NCI-H2171 (cell line): ENCODE measurements around the gene FCGR1A.
"Not testable (repeated sequence)": the region's sequence is repeated elsewhere in the genome, so short reads cannot be mapped to it uniquely, and the experiment has no call there.

Experiments
- DNase-seq: peaks from one replicate; lab custom pipeline; 2025; lab: John Stamatoyannopoulos, UW

FCGR1A gene

GRCh38 chr1:149782600-149782999, at the start of gene FCGR1A:
TSS of gene FCGR1A (plus strand) at chr1:149782694. CDS start at chr1:149782744, 50 bp downstream.
- not testable (repeated sequence) for DNase-seq

- not testable (repeated sequence) for DNase-seq
Observed at GRCh38 chr1:149732781-149733180, 49.7 kb upstream of the FCGR1A start.

GRCh38 chr1:149734692-149735091, 47.8 kb upstream of the FCGR1A start:
- DNase-seq, result not testable (repeated sequence)

GRCh38 chr1:149740148-149740581, 42.3 kb upstream of the FCGR1A start:
- DNase-seq, result not testable (repeated sequence)

- not testable (repeated sequence) for DNase-seq
Observed at GRCh38 chr1:149740590-149741230, 41.8 kb upstream of the FCGR1A start.

GRCh38 chr1:149741914-149742313, 40.6 kb upstream of the FCGR1A start:
- DNase-seq, result not testable (repeated sequence)

- DNase-seq, result not testable (repeated sequence)
Observed at GRCh38 chr1:149746463-149747356, 35.8 kb upstream of the FCGR1A start.

GRCh38 chr1:149747359-149748143, 34.9 kb upstream of the FCGR1A start:
- DNase-seq, result not testable (repeated sequence)

- not testable (repeated sequence) for DNase-seq
Observed at GRCh38 chr1:149748144-149748500, 34.4 kb upstream of the FCGR1A start.

GRCh38 chr1:149750562-149750961, 31.9 kb upstream of the FCGR1A start:
- DNase-seq, result not testable (repeated sequence)

- DNase-seq, result not testable (repeated sequence)
Observed at GRCh38 chr1:149752186-149752585, 30.3 kb upstream of the FCGR1A start.

- DNase-seq, result not testable (repeated sequence)
Observed at GRCh38 chr1:149753466-149753865, 29.0 kb upstream of the FCGR1A start.

GRCh38 chr1:149755294-149755693, 27.2 kb upstream of the FCGR1A start:
- DNase-seq, result not testable (repeated sequence)

GRCh38 chr1:149762294-149762693, 20.2 kb upstream of the FCGR1A start:
- not testable (repeated sequence) for DNase-seq

GRCh38 chr1:149764087-149764800, 18.2 kb upstream of the FCGR1A start:
- DNase-seq, result not testable (repeated sequence)

GRCh38 chr1:149766241-149766640, 16.3 kb upstream of the FCGR1A start:
- not testable (repeated sequence) for DNase-seq

GRCh38 chr1:149769216-149769615, 13.3 kb upstream of the FCGR1A start:
- not testable (repeated sequence) for DNase-seq

GRCh38 chr1:149770661-149771060, 11.8 kb upstream of the FCGR1A start:
- DNase-seq, result not testable (repeated sequence)

- DNase-seq, result not testable (repeated sequence)
Observed at GRCh38 chr1:149771653-149772425, 10.7 kb upstream of the FCGR1A start.

- not testable (repeated sequence) for DNase-seq
Observed at GRCh38 chr1:149775510-149776147, 6.9 kb upstream of the FCGR1A start.
